Upper lobe of left lung (tissue), 6 donors: ENCODE results near the gene NFKB2. TPM values are rescaled to one million over a fixed set of nuclear protein-coding genes. Genes with fewer than 3 reads are reported as not detected.

Source experiments
- ATAC-seq, 2 donors: fragments of 200-7000 bp; cut with Tn5 transposase; one replicate each; pipeline ENCODE4 v1.9.1; 2022; ENCODE audit warnings: mild to moderate bottlenecking in 2 of 2, moderate library complexity in 2 of 2; ENCODE audit not compliant: low FRiP score in 2 of 2
- DNase-seq, 2 donors: peaks; one replicate each; pipeline ENCODE4 v3.0.0-alpha.2; 2019 to 2020
- H3K27ac ChIP-seq, 4 donors: fragments of 200-600 bp; sonication (generic); one replicate each; pipeline ENCODE4 v1.5.1; 2016 to 2019
- H3K27me3 ChIP-seq, 4 donors: fragments of 200-600 bp; sonication (generic); one replicate each; pipeline ENCODE4 v1.5.1; 2017 to 2019
- H3K36me3 ChIP-seq, 4 donors: fragments of 200-600 bp; sonication (generic); one replicate each; pipeline ENCODE4 v1.5.1; 2016 to 2019
- H3K4me1 ChIP-seq, 4 donors: fragments of 200-600 bp; sonication (generic); one replicate each; pipeline ENCODE4 v1.5.1; 2018 to 2019
- H3K4me3 ChIP-seq, 4 donors: fragments of 200-600 bp; sonication (generic); one replicate each; pipeline ENCODE4 v1.5.1; 2017 to 2019; ENCODE audit warnings: mild to moderate bottlenecking in 2 of 4, moderate library complexity in 1 of 4
- H3K9me3 ChIP-seq, 4 donors: fragments of 200-600 bp; sonication (generic); one replicate each; pipeline ENCODE4 v1.5.1; 2018 to 2019
- CTCF ChIP-seq, 6 experiments: fragments of 450-650 bp in 4 of 6; fragments of 200-600 bp in 2 of 6; sonication (generic) in 2 of 6; IDR thresholded peaks; one replicate each; pipeline ENCODE4 v1.5.1; 2016 to 2019; ENCODE audit warnings: antibody characterized with exemption in 6 of 6
- EP300 ChIP-seq, 4 donors: sonication (generic); formaldehyde crosslinking; IDR thresholded peaks; one replicate each; pipeline ENCODE4 v1.5.1; 2017; ENCODE audit warnings: antibody characterized with exemption in 4 of 4, control low read depth in 2 of 4
- POLR2A ChIP-seq, 4 donors: fragments of 450-650 bp; IDR thresholded peaks; one replicate each; pipeline ENCODE4 v1.5.1; 2016 to 2017; ENCODE audit warnings: antibody characterized with exemption in 4 of 4, mild to moderate bottlenecking in 2 of 4
- POLR2AphosphoS5 ChIP-seq, 2 donors: sonication (generic); formaldehyde crosslinking; IDR thresholded peaks; one replicate each; pipeline ENCODE4 v1.5.1; 2017; ENCODE audit warnings: antibody characterized with exemption in 2 of 2
- WGBS, 2 donors: methylation state at CpG; one replicate each; pipeline ENCODE4 v1.1.5; 2017 to 2018; 5-methylcytosine and 5-hydroxymethylcytosine counted together
- total RNA-seq, 6 donors: library from RNA; depleted of rRNA in 4 of 6; stranded (reverse); fragments of >200 nt in 4 of 6; gene quantifications; one replicate each; pipeline versions ENCODE4 v1.1.0 to v1.2.1, GENCODE V29; 2016 to 2021
- donor health status: DM: no; HTN: no; CAD: no; lungs with moderate emphysema.
- donor health status: DM: no; HTN: yes; CAD: no; lungs with severe emphysema.

Gene NFKB2
- total RNA-seq, 6 donors from 2014 or later: 31.2 to 67.6 (median 41.2) TPM

GRCh38 chr10:102403115-102403514, 7.6 kb downstream of the NFKB2 start:
- no peak overlapping the region for H3K27ac ChIP-seq
- peaks cover 0 to 6% (median 2%) of the 10 kb centered on the region in 4 donors for H3K27me3 ChIP-seq
- no peak for TF ChIP-seq POLR2A (IDR thresholded peaks at IDR 0.05)
- TF ChIP-seq POLR2AphosphoS5 (IDR thresholded peaks at IDR 0.05): no peak
- TF ChIP-seq EP300 (IDR thresholded peaks at IDR 0.05): no peak
- no peak for TF ChIP-seq CTCF (IDR thresholded peaks at IDR 0.05)
- H3K4me1 ChIP-seq: peaks cover 15 to 25% (median 18%) of the 10 kb centered on the region in 4 donors
- DNase-seq (peak in 1 of 2 donors; percentile 76), ATAC-seq (no peak)
- peaks cover 10 to 47% (median 35%) of the 10 kb centered on the region in 4 donors for H3K36me3 ChIP-seq
- H3K9me3 ChIP-seq: no peaks in the 10 kb centered on the region
- WGBS, 2 donors: 86% methylated on average over 13 of the region's 13 CpGs; no CpG with 5 or more reads in 1 of the 2 donors
- H3K4me3 ChIP-seq: no peak overlapping the region

- TF ChIP-seq POLR2AphosphoS5 (IDR thresholded peaks at IDR 0.05): no peak
- no peak for TF ChIP-seq POLR2A (IDR thresholded peaks at IDR 0.05)
- no peak for TF ChIP-seq EP300 (IDR thresholded peaks at IDR 0.05)
- TF ChIP-seq CTCF (IDR thresholded peaks at IDR 0.05): no peak
- peaks cover 14 to 23% (median 17%) of the 10 kb centered on the region in 4 donors for H3K4me1 ChIP-seq
- no peak overlapping the region for H3K27ac ChIP-seq
- no peak overlapping the region for H3K4me3 ChIP-seq
- DNase-seq (no peak), ATAC-seq (no peak)
- peaks cover 10 to 40% (median 30%) of the 10 kb centered on the region in 4 donors for H3K36me3 ChIP-seq
- WGBS, 2 donors: 88 to 90% methylated on average over 11 to 17 of the region's 17 CpGs
- no peaks in the 10 kb centered on the region for H3K9me3 ChIP-seq
- H3K27me3 ChIP-seq: peaks cover 0 to 17% (median 6%) of the 10 kb centered on the region in 4 donors
These were observed 9.0 kb downstream of the NFKB2 start for GRCh38 chr10:102404361-102405107.

GRCh38 chr10:102405108-102405571, 9.6 kb downstream of the NFKB2 start:
- H3K27ac ChIP-seq: no peak overlapping the region
- 85 to 90% methylated on average over 2 to 19 of the region's 19 CpGs for WGBS, 2 donors
- no peak overlapping the region for H3K4me3 ChIP-seq
- DNase-seq (no peak), ATAC-seq (no peak)
- peaks cover 10 to 36% (median 27%) of the 10 kb centered on the region in 4 donors for H3K36me3 ChIP-seq
- peaks cover 10 to 21% (median 13%) of the 10 kb centered on the region in 4 donors for H3K4me1 ChIP-seq
- TF ChIP-seq EP300 (IDR thresholded peaks at IDR 0.05) (no peak), POLR2A (IDR thresholded peaks at IDR 0.05) (no peak), CTCF (IDR thresholded peaks at IDR 0.05) (no peak), POLR2AphosphoS5 (IDR thresholded peaks at IDR 0.05) (no peak)
- H3K27me3 ChIP-seq: peaks cover 0 to 23% (median 9%) of the 10 kb centered on the region in 4 donors
- H3K9me3 ChIP-seq: no peaks in the 10 kb centered on the region

DNA sequence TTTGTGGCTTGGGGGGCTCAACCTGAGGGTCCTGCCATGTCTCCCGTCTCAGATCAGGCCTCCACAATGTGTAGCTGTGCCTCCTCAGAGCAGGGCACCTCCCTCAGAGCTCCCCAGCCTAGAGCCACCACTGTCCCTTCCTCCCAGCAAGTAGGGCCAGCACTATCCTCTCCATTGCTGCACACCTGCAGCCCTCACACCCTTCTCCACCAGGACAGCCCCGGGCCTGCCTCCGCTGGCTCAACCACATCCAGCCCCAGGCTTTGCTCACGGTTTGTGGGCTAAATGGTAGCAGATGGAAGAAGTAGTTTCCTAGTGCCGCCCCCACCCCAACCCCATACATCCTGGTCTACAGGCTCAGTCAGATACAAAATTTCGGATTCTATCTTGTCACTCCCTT, 10.1 kb downstream of the NFKB2 start:
- WGBS, 2 donors: 63 to 82% methylated on average over 6 of the region's 6 CpGs
- DNase-seq (no peak), ATAC-seq (no peak)
- no peaks in the 10 kb centered on the region for H3K9me3 ChIP-seq
- no peak overlapping the region for H3K4me3 ChIP-seq
- H3K36me3 ChIP-seq: peaks cover 10 to 31% (median 23%) of the 10 kb centered on the region in 4 donors
- peaks cover 0 to 28% (median 13%) of the 10 kb centered on the region in 4 donors for H3K27me3 ChIP-seq
- H3K4me1 ChIP-seq: peaks cover 14 to 22% (median 16%) of the 10 kb centered on the region in 4 donors
- no peak for TF ChIP-seq CTCF (IDR thresholded peaks at IDR 0.05)
- no peak for TF ChIP-seq POLR2A (IDR thresholded peaks at IDR 0.05)
- no peak for TF ChIP-seq EP300 (IDR thresholded peaks at IDR 0.05)
- no peak for TF ChIP-seq POLR2AphosphoS5 (IDR thresholded peaks at IDR 0.05)
- no peak overlapping the region for H3K27ac ChIP-seq
